H9 (cell line): ENCODE measurements around the gene BEGAIN. TPM values are rescaled to one million over a fixed set of nuclear protein-coding genes. Genes with fewer than 3 reads are reported as not detected.

Source experiments
- DNase-seq: peaks from one replicate; pipeline ENCODE4 v3.0.0-alpha.2; 2017
- H2AFZ ChIP-seq: one replicate; pipeline ENCODE4 v1.6.1; 2013; ENCODE audit warnings: mild to moderate bottlenecking, low read length, control low read depth, moderate library complexity
- H2AK5ac ChIP-seq: 2 replicates; pipeline ENCODE4 v1.6.1; 2013; ENCODE audit warnings: low read length, control low read depth, mixed read lengths; ENCODE audit not compliant: insufficient read length
- H2BK120ac ChIP-seq: one replicate; pipeline ENCODE4 v1.6.1; 2013; ENCODE audit warnings: low read depth, mild to moderate bottlenecking, low read length, control low read depth, inconsistent platforms; ENCODE audit not compliant: poor library complexity, severe bottlenecking
- H2BK12ac ChIP-seq: 2 replicates; pipeline ENCODE4 v1.6.1; 2013; ENCODE audit warnings: low read length, control low read depth, mixed read lengths, low read depth; ENCODE audit not compliant: insufficient read length
- H2BK15ac ChIP-seq: 2 replicates; pipeline ENCODE4 v1.6.1; 2013; ENCODE audit warnings: low read depth, low read length, control low read depth
- H2BK20ac ChIP-seq: one replicate; pipeline ENCODE4 v1.6.1; 2013; ENCODE audit warnings: low read depth, mild to moderate bottlenecking, low read length, control low read depth, inconsistent platforms; ENCODE audit not compliant: poor library complexity, severe bottlenecking
- H2BK5ac ChIP-seq: 2 replicates; pipeline ENCODE4 v1.6.1; 2013; ENCODE audit warnings: low read length, control low read depth, mixed read lengths; ENCODE audit not compliant: insufficient read length
- H3K14ac ChIP-seq: 2 replicates; pipeline ENCODE4 v1.6.1; 2013; ENCODE audit warnings: low read length, control low read depth; ENCODE audit not compliant: insufficient read depth
- H3K18ac ChIP-seq: 2 replicates; pipeline ENCODE4 v1.6.1; 2013; ENCODE audit warnings: low read depth, mild to moderate bottlenecking, mixed read lengths, low read length, control low read depth; ENCODE audit not compliant: insufficient read length
- H3K23ac ChIP-seq: 2 replicates; pipeline ENCODE4 v1.6.1; 2013; ENCODE audit warnings: low read length, control low read depth, mixed read lengths, low read depth; ENCODE audit not compliant: insufficient read length
- H3K23me2 ChIP-seq: 2 replicates; pipeline ENCODE4 v1.6.1; 2013; ENCODE audit warnings: low read depth, mild to moderate bottlenecking, mixed read lengths, low read length, control low read depth; ENCODE audit not compliant: insufficient read length, poor library complexity, severe bottlenecking
- H3K27ac ChIP-seq: 2 replicates; pipeline ENCODE4 v1.5.1; 2013; ENCODE audit warnings: low read length, control low read depth, mixed read lengths, low read depth; ENCODE audit not compliant: insufficient read length
- H3K27me3 ChIP-seq: 2 replicates; pipeline ENCODE4 v1.6.1; 2013; ENCODE audit warnings: low read length, control low read depth, inconsistent platforms; ENCODE audit not compliant: insufficient read depth
- H3K4ac ChIP-seq: 2 replicates; pipeline ENCODE4 v1.6.1; 2013; ENCODE audit warnings: low read depth, mild to moderate bottlenecking, control low read depth, inconsistent platforms, low read length, moderate library complexity
- H3K4me1 ChIP-seq: 2 replicates; pipeline ENCODE4 v1.6.1; 2013; ENCODE audit warnings: low read length, control low read depth, inconsistent platforms; ENCODE audit not compliant: insufficient read depth
- H3K4me2 ChIP-seq: 2 replicates; pipeline ENCODE4 v1.6.1; 2013; ENCODE audit warnings: low read length, control low read depth, mixed read lengths; ENCODE audit not compliant: insufficient read length, insufficient read depth
- H3K56ac ChIP-seq: 2 replicates; pipeline ENCODE4 v1.6.1; 2013; ENCODE audit warnings: low read depth, mild to moderate bottlenecking, mixed read lengths, low read length, control low read depth; ENCODE audit not compliant: insufficient read length
- H3K79me1 ChIP-seq: 2 replicates; pipeline ENCODE4 v1.6.1; 2013; ENCODE audit warnings: low read depth, mild to moderate bottlenecking, moderate library complexity, low read length, control low read depth, inconsistent platforms; ENCODE audit not compliant: insufficient read depth, poor library complexity, severe bottlenecking
- H3K79me2 ChIP-seq: 2 replicates; pipeline ENCODE4 v1.6.1; 2013; ENCODE audit warnings: low read length, control low read depth, inconsistent platforms; ENCODE audit not compliant: insufficient read depth
- H3K9ac ChIP-seq: 2 replicates; pipeline ENCODE4 v1.6.1; 2013; ENCODE audit warnings: low read length, control low read depth, mixed read lengths; ENCODE audit not compliant: insufficient read length; ENCODE audit errors: extremely low read depth
- H3K9me3 ChIP-seq: one replicate; pipeline ENCODE4 v1.6.1; 2013; ENCODE audit warnings: low read depth, low read length, inconsistent platforms; ENCODE audit not compliant: control insufficient read depth
- H3T11ph ChIP-seq: one replicate; pipeline ENCODE4 v1.6.1; 2013; ENCODE audit warnings: mild to moderate bottlenecking, low read length, control low read depth, inconsistent platforms
- H4K20me1 ChIP-seq: one replicate; pipeline ENCODE4 v1.6.1; 2013; ENCODE audit not compliant: control insufficient read depth, insufficient read length, insufficient read depth
- H4K5ac ChIP-seq: 2 replicates; pipeline ENCODE4 v1.6.1; 2013; ENCODE audit warnings: low read depth, mild to moderate bottlenecking, mixed read lengths, low read length, control low read depth; ENCODE audit not compliant: insufficient read length
- H4K8ac ChIP-seq: replicated peaks from 2 replicates; pipeline ENCODE4 v1.6.1; 2013; ENCODE audit warnings: low read length, control low read depth, mixed read lengths, low read depth; ENCODE audit not compliant: insufficient read length
- H4K91ac ChIP-seq: 2 replicates; pipeline ENCODE4 v1.6.1; 2013; ENCODE audit warnings: low read depth, mild to moderate bottlenecking, moderate library complexity, mixed read lengths, low read length, control low read depth; ENCODE audit not compliant: insufficient read length
- H3K27ac Mint-ChIP-seq, 3 experiments: 2 replicates in 2 of 3; 3 replicates in 1 of 3; pipeline ENCODE4 v1.8.0; 2020 to 2021; ENCODE audit warnings: mixed read lengths in 3 of 3, mild to moderate bottlenecking in 1 of 3, moderate library complexity in 1 of 3
- H3K27me3 Mint-ChIP-seq: 2 replicates; pipeline ENCODE4 v1.8.0; 2021; ENCODE audit warnings: low read depth, mild to moderate bottlenecking, moderate library complexity, mixed read lengths
- H3K36me3 Mint-ChIP-seq, 3 experiments: 2 replicates in 2 of 3; 3 replicates in 1 of 3; pipeline ENCODE4 v1.8.0; 2020 to 2021; ENCODE audit warnings: low read depth in 3 of 3, mixed read lengths in 3 of 3; ENCODE audit not compliant: insufficient read depth in 1 of 3
- H3K4me1 Mint-ChIP-seq, 2 experiments: 2 replicates each; pipeline ENCODE4 v1.8.0; 2020; ENCODE audit warnings: mixed read lengths in 2 of 2
- H3K4me3 Mint-ChIP-seq, 2 experiments: 2 replicates in 1 of 2; 3 replicates in 1 of 2; pipeline ENCODE4 v1.8.0; 2020 to 2021; ENCODE audit warnings: mild to moderate bottlenecking in 2 of 2, mixed read lengths in 2 of 2, moderate library complexity in 1 of 2
- H3K9me3 Mint-ChIP-seq, 2 experiments: 2 replicates in 1 of 2; 3 replicates in 1 of 2; pipeline ENCODE4 v1.8.0; 2020; ENCODE audit warnings: mild to moderate bottlenecking in 2 of 2, mixed read lengths in 2 of 2, moderate library complexity in 1 of 2
- CTCF ChIP-seq: fragments of 200-600 bp; sonication (generic); conservative IDR thresholded peaks from 3 replicates; pipeline ENCODE4 v1.8.0; 2021; ENCODE audit warnings: antibody characterized with exemption, mild to moderate bottlenecking
- WGBS: extraction: QIAGEN DNeasy Blood & Tissue Kit; methylation state at CpG from one replicate; pipeline ENCODE4 v1.1.7; 2013; ENCODE audit warnings: missing lambda C conversion rate, low lambda C conversion rate, mixed read lengths; ENCODE audit not compliant: insufficient read length; ENCODE audit errors: extremely low coverage; 5-methylcytosine and 5-hydroxymethylcytosine counted together
- total RNA-seq: library from RNA; stranded (reverse); gene quantifications from 2 replicates; pipeline ENCODE4 v1.2.1, GENCODE V29; 2021

The BEGAIN gene
- total RNA-seq, 1 experiment from 2014 or later = 2.6 TPM

GRCh38 chr14:100543471-100544455 is 43.5 kb downstream of the BEGAIN start:
- Histone ChIP-seq H3K4ac (no peak overlapping the region), H3K14ac (no peak overlapping the region), H4K20me1 (no peaks in the 10 kb centered on the region), H3K4me1 (peaks cover 3% of the 10 kb centered on the region; the same call in 1 of the 2 replicates), H3T11ph (no peak overlapping the region), H2AK5ac (no peak overlapping the region), H4K8ac (no peak overlapping the region), H4K5ac (no peak overlapping the region), H2BK120ac (no peak overlapping the region), H3K23ac (no peak overlapping the region), H3K9me3 (no peaks in the 10 kb centered on the region), H2BK5ac (no peak overlapping the region), H3K79me1 (no peaks in the 10 kb centered on the region), H3K27ac (no peak overlapping the region), H2BK15ac (no peak overlapping the region), H3K79me2 (no peaks in the 10 kb centered on the region), H3K23me2 (no peaks in the 10 kb centered on the region), H3K27me3 (no peaks in the 10 kb centered on the region), H3K9ac (no peak overlapping the region), H2BK20ac (no peak overlapping the region), H4K91ac (no peak overlapping the region), H3K18ac (no peak overlapping the region), H3K56ac (no peak overlapping the region), H3K4me2 (no peak overlapping the region), H2BK12ac (no peak overlapping the region), H2AFZ (no peak overlapping the region)
- no CpG with 5 or more reads among the region's 19 CpGs for WGBS
- no peak overlapping the region for H3K4me3 Mint-ChIP-seq
- peaks cover 2% of the 10 kb centered on the region; the same call in 1 of the 2 replicates for H3K27me3 Mint-ChIP-seq
- no peak for DNase-seq
- H3K27ac Mint-ChIP-seq = no peak overlapping the region; a peak in 1 of 7 replicates
- TF ChIP-seq CTCF = no peak
- peaks cover 8 to 15% of the 10 kb centered on the region in 2 experiments for H3K4me1 Mint-ChIP-seq
- H3K36me3 Mint-ChIP-seq = no peaks in the 10 kb centered on the region
- no peaks in the 10 kb centered on the region; a peak in 1 of 5 replicates for H3K9me3 Mint-ChIP-seq
